Right lobe of liver (tissue), 6 donors: ENCODE results near the gene DCD. TPM values are rescaled to one million over a fixed set of nuclear protein-coding genes. Genes with fewer than 3 reads are reported as not detected.
A peak's percentile ranks its signal among the peaks of the same experiment; 100 is the strongest.

Experiments
- ATAC-seq, 4 donors: fragments of 200-7000 bp; cut with Tn5 transposase; one replicate each; pipeline ENCODE4 v1.9.1; 2020; ENCODE audit warnings: mild to moderate bottlenecking in 4 of 4, moderate library complexity in 4 of 4
- DNase-seq, 3 donors: peaks; one replicate each; pipeline ENCODE4 v3.0.0-alpha.2; 2020
- H3K27ac ChIP-seq, 3 donors: fragments of 200-600 bp; one replicate each; pipeline ENCODE4 v1.8.0; 2022
- H3K27me3 ChIP-seq, 2 donors: fragments of 200-600 bp; one replicate each; pipeline ENCODE4 v1.8.0; 2022
- H3K36me3 ChIP-seq, 4 donors: fragments of 200-600 bp; sonication (generic) in 1 of 4; one replicate each; pipeline versions ENCODE4 v1.5.1 to v1.8.0; 2017 to 2022; ENCODE audit warnings: control low read depth in 1 of 4
- H3K4me1 ChIP-seq, 4 donors: fragments of 200-600 bp; sonication (generic) in 1 of 4; one replicate each; pipeline versions ENCODE4 v1.5.1 to v1.8.0; 2017 to 2022; ENCODE audit warnings: control low read depth in 1 of 4
- H3K4me3 ChIP-seq, 3 donors: fragments of 200-600 bp; one replicate each; pipeline ENCODE4 v1.8.0; 2022
- H3K9me3 ChIP-seq, 4 donors: fragments of 200-600 bp; sonication (generic) in 1 of 4; one replicate each; pipeline versions ENCODE4 v1.5.1 to v1.8.0; 2017 to 2022; ENCODE audit warnings: control low read depth in 1 of 4
- POLR2A ChIP-seq: fragments of 450-650 bp; IDR thresholded peaks from one replicate; pipeline ENCODE4 v1.6.1; 2017; ENCODE audit warnings: antibody characterized with exemption, mild to moderate bottlenecking
- WGBS: methylation state at CpG from one replicate; pipeline ENCODE4 v1.1.6; 2018; ENCODE audit warnings: low coverage, low lambda C conversion rate; ENCODE audit not compliant: insufficient coverage; ENCODE audit errors: missing lambda C conversion rate; 5-methylcytosine and 5-hydroxymethylcytosine counted together
- intact Hi-C, 2 donors: fragments of 100-400 bp; cut with DNase I; formaldehyde crosslinking; loops; one replicate each; pipeline versions ENCODE4 v1.11.2 to v1.14.1; 2022
- total RNA-seq, 6 experiments: library from RNA; depleted of rRNA in 2 of 6; stranded (reverse); fragments of >200 nt in 2 of 6; fragmentation: NEBNext Ultra II Directional in 3 of 6; extraction: Animal tissue kit (Norgen Biotek cat#: 25700) in 3 of 6; gene quantifications; one replicate each; pipeline versions ENCODE4 v1.1.0 to v1.2.4, GENCODE V29; 2016 to 2023
- TF ChIP-seq, protein P1 (sequence below), 4 donors: fragments of 200-600 bp in 3 of 4; fragments of 450-650 bp in 1 of 4; IDR thresholded peaks; one replicate each; pipeline versions ENCODE4 v1.5.1 to v1.8.0; 2016 to 2022; ENCODE audit warnings: antibody characterized with exemption in 4 of 4, mild to moderate bottlenecking in 2 of 4
- donor health status: DM: no; HTN: yes; CAD: no.
- donor health status: DM: no; HTN: no; CAD: no.
- donor health status: DM: no; HTN: no; CAD: no.
- donor health status: DM: no; HTN: yes; CAD: no.
- donor health status: DM: no; HTN: yes; CAD: no.

Gene DCD
- total RNA-seq, 6 experiments from 2014 or later: not detected

DNA sequence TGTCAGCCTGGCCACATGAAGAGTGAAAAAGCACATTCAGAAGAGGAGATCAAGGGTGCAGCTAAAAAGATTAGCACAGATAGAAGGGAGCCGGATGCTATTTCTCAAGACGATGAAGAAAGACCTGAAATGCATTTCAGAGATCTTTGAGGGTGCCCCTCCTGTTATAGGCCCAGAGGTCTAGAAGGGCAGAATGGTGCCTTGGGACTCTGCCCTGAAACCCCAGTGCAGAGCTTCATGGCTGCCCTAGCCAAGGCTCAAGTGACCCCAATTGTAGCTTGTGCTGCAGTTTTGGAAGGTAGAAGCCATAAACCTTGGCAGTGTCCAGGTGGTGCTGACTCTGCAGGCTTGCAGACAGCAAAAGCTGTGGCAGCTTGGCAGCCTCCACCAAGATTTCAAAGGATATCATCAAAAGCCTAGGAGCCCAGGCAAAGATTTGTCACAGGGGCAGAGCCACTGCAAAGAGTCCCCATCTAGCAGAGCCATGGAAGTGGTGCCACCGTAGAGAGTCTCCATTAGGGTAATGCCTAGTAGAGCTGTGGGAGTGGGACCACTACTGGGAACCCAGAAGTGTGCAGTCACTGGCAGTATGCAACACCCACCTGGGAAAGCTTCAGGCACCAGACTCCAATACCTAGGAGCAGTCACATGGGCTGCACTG is 19.8 kb downstream of the DCD start:
- H3K4me3 ChIP-seq: no peak overlapping the region
- no peaks in the 10 kb centered on the region for H3K27me3 ChIP-seq
- no peaks in the 10 kb centered on the region for H3K9me3 ChIP-seq
- no peaks in the 10 kb centered on the region for H3K36me3 ChIP-seq
- peaks cover 0 to 3% (median 0%) of the 10 kb centered on the region in 4 donors for H3K4me1 ChIP-seq
- H3K27ac ChIP-seq: no peak overlapping the region
- intact Hi-C loops: no loop called here
- 75% methylated on average over 2 of the region's 3 CpGs for WGBS
- no peak for DNase-seq
- no peak for TF ChIP-seq POLR2A
- TF ChIP-seq, protein P1, sequence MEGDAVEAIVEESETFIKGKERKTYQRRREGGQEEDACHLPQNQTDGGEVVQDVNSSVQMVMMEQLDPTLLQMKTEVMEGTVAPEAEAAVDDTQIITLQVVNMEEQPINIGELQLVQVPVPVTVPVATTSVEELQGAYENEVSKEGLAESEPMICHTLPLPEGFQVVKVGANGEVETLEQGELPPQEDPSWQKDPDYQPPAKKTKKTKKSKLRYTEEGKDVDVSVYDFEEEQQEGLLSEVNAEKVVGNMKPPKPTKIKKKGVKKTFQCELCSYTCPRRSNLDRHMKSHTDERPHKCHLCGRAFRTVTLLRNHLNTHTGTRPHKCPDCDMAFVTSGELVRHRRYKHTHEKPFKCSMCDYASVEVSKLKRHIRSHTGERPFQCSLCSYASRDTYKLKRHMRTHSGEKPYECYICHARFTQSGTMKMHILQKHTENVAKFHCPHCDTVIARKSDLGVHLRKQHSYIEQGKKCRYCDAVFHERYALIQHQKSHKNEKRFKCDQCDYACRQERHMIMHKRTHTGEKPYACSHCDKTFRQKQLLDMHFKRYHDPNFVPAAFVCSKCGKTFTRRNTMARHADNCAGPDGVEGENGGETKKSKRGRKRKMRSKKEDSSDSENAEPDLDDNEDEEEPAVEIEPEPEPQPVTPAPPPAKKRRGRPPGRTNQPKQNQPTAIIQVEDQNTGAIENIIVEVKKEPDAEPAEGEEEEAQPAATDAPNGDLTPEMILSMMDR (IDR thresholded peaks at IDR 0.05): no peak
- ATAC-seq: no peak

DNA sequence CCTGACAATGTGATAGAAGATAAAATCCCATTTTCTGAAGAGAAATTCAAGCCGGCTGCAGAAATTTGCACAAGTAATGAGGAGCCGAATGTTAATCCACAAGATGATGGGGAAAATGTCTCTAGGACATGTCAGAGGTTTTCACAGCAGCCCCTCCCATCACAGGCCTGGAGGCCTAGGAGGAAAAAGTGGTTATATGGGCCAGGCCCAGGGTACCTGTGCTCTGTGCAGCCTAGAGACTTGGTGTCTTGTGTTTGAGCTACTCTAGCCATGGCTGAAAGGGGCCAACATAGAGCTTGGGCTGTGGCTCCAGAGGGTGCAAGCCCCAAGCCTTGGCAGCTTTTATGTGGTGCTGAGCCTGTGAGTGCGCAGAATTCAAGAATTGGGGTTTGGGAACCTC is 20.9 kb downstream of the DCD start:
- WGBS: 80% methylated on average over 3 of the region's 3 CpGs
- Histone ChIP-seq H3K27me3 (no peaks in the 10 kb centered on the region), H3K36me3 (no peaks in the 10 kb centered on the region), H3K9me3 (no peaks in the 10 kb centered on the region), H3K4me1 (peaks cover 0 to 3% (median 0%) of the 10 kb centered on the region in 4 donors), H3K4me3 (no peak overlapping the region), H3K27ac (no peak overlapping the region)
- intact Hi-C loops: no loop called here
- TF ChIP-seq POLR2A: no peak
- TF ChIP-seq, protein P1 (IDR thresholded peaks at IDR 0.05): no peak
- ATAC-seq (no peak), DNase-seq (no peak)

DNA sequence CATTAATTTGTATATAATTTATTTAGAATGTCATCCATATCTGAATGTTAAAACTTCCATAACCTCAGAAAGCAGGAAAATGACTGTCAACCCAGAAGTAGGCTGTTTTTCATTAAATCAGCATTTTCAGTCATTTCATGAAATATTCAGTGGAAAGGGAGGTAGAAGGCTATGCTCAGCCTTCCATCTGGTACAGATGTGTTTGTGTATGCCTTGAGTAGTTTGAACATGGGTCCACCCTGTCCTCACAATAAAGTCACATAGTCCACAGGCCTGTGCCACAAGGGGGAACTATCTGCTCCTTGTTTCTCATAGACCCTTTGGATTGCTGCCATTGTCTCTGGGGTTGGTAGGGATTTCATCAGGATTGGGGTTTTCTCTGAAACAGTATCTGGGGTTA is 22.6 kb downstream of the DCD start:
- ATAC-seq: no peak
- H3K9me3 ChIP-seq: no peaks in the 10 kb centered on the region
- intact Hi-C loops: no loop called here
- H3K36me3 ChIP-seq: no peaks in the 10 kb centered on the region
- H3K27me3 ChIP-seq: no peaks in the 10 kb centered on the region
- H3K4me1 ChIP-seq: peaks cover 0 to 3% (median 0%) of the 10 kb centered on the region in 4 donors
- no peak for DNase-seq
- H3K27ac ChIP-seq: no peak overlapping the region
- H3K4me3 ChIP-seq: no peak overlapping the region
- TF ChIP-seq POLR2A: no peak
- TF ChIP-seq, protein P1 (IDR thresholded peaks at IDR 0.05): no peak

DNA sequence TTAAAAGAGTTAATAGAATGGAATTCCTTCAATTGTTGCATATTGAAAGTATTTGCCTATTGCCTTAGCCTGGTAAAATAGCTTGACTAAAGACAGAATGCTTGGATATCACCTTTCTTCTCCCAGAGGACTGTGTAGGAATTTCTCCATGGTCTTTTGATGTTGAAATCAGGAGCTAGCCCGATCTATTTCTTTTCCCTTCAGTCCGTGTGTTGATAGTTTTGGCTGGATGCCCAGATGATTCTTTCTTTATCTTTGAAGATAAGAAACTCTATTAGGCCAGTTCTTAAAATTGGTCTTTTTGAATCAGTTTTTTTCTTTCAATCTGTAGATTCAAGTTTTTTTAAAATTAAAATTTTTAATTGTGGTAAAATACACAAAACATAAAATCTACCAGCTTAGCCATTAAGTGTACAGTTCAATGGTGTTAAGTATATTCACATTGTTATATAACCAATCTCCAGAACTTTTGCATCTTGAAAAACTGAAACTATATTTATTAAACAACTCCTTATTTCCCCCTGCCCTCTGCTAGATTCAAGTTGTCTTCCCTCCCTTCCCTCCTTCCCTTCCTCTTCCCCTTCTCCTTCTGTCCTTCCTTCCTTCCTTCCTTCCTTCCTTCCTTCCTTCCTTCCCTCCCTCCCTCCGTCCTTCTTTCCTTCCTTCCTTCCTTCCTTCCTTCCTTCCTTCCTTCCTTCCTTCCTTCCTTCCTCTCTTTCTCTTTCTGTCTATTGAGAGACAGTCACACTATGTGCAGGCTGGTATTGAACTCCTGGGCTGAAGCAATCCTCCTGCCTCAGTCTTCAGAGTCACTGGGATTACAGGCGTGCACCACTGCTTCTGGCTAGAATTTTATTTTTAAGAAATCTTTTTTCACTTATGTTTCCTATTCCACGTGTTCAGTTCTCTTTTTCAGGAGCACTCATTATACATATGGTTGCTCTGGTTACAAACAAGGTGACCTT is 23.6 kb downstream of the DCD start:
- TF ChIP-seq, protein P1 (IDR thresholded peaks at IDR 0.05): no peak
- no peak for TF ChIP-seq POLR2A
- Histone ChIP-seq H3K4me3 (no peak overlapping the region), H3K27ac (no peak overlapping the region), H3K4me1 (peaks cover 0 to 3% (median 0%) of the 10 kb centered on the region in 4 donors), H3K27me3 (no peaks in the 10 kb centered on the region), H3K9me3 (no peaks in the 10 kb centered on the region), H3K36me3 (no peaks in the 10 kb centered on the region)
- DNase-seq (no peak), ATAC-seq (peak in 3 of 4 donors; percentile 51 to 59 (median 57))
- WGBS: 37% methylated on average over 5 of the region's 5 CpGs
- intact Hi-C loops: no loop called here
